ENCODE data around the gene LLCFC1.

Gene LLCFC1

DNA sequence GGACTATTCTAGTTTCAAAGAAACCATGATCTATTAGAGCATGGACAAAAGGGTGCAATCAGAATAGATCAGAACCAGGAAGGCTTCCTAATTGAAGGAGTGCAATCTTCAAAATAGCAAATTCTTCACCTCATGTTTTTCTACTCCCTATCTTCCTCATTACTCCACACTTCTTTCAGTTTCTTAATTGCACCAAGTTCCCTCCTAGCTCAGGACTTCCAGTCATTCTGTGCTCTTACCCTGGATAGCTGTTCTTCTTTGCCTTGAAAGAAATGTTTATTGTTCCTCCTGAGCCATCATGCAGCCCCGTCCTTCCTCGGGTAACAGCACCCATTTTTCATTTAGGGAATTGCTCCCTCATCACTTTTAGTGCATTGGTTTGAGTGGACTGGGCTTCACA, 28.8 kb upstream of the LLCFC1 start:
- DNase-seq = no peak

DNA sequence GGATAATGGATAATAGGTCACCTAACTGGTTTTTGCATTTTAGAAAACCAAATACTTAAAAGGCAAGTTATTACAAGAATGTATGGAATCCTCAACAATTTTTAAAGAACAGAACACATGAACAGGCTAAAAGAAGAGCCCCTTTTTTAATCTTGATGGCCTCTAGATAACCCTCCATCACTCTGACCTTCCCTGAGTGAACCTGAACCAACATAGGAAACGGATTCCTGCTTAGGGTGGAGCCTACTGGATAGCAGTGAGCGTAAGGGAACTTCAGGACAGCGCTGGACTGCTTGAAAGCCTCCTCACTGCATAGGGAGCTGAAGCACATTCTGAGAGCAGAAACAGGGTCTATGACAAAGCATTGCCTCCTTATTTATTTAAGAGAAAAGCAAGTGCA, 26.2 kb upstream of the LLCFC1 start:
- DNase-seq = no peak

DNA sequence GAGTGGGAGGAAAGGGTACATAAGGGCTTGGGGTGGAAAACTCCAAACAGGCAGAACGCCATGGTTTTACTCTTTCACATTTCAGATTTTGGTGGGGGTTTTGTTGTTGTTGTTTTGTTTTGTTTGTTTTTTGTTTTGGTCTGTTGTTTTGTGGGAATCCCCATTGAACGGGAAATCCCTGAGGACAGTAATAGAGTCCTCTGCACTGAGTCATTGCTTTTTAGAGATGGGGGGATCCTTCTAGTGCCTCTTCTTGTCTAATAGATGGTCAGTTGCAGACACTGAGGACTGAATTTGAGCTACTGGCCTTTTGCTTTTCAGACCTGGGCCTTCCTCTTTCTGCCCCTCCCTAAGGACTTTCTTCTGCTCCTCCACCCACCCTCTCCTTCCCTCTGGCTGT, 25.7 kb upstream of the LLCFC1 start:
- DNase-seq = no peak

DNA sequence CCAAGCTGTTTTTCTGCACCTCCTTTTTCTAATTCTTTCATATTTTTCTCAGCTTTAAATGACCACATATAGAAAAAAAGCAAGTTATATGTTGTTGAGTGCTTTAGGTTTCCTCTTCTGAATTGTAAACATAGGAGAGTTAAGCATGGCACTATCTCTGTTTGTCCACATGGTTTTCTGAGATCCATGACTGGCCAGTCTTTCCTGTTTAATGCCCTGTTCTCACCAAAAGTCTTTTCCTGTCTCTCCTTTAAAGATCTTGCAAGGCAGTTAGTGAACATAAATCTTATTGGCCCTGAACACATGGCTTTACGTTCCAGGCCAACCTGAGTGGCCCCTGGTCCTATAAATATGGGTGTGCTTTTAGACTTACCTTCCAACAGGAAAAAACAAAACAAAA, 25.2 kb upstream of the LLCFC1 start:
- DNase-seq = no peak

DNA sequence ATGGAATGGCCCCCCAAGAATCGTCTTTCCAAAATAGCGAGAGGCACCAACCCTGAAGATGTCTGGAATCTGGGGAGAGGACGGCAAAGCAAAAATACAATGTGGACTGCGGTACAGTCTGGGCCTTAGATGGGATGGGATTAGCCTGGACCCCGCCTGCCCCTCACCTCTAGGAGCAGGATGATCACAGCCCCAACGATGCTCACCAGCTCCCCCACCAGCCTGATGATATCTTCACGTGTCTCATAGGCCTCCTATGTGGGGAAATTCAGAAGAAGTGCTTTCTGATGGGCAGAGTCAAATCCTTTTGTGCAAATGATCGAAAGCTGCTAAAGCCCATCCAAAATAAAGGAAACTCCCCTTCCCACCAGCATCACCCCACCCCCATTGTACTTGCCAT, 24.0 kb upstream of the LLCFC1 start:
- no peak for DNase-seq

DNA sequence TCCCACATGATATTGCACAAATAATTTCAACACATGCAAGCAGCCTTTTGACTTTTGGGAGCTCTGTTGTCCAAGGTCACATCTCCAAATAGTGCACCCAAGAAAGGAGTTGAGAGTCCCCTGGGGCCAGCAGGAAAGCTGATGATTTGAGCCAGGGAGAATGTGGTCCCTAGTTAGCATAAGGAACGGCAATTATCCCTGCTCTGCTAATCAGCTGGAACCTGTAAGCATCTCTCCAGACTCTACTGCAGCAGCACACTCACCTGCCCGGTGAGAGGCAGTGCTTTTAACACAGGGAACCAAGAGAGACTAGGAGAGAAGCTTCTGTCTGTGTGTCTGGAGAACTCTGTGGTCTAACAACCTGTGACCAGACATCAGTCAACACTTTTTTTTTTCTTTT, 22.8 kb upstream of the LLCFC1 start:
- no peak for DNase-seq

DNA sequence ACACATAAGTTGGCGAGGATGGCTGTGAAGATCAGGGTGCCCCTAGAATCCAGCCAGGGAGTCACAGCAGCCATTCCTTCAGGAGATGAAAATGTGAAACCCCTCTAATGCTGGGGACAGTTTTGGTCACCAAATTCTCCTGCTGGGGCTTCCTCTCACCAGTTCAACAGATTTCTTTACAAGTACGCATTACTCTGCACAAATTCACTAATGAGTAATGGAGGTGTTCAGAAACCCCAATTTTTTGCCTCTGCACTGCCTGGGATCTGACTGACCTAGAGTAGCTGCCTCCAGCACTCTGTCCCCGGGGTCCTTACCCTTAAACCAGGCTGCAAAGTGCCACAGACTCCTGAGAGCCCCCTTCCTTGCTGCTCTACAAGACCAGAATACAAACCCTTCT, 21.8 kb upstream of the LLCFC1 start:
- DNase-seq = no peak

DNA sequence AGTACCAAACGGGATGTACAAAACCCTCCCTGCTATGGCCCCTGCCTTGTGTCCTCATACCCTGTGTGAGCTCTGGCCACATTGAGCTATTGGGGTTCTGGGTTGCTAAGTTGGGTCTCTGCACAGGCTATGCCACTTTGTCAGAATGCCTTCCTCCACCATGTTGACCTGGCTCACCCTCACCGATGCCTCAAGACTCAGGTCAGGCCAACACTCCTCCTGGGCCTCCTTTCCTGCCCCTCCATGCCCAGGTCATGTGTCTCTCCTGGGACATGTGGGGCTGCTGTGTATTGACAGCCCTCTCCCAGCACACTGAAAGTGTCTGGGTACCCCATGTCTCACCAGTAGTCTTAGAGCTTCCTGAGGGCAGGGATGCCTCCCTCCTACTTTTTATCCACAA, 20.4 kb upstream of the LLCFC1 start:
- DNase-seq = no peak

DNA sequence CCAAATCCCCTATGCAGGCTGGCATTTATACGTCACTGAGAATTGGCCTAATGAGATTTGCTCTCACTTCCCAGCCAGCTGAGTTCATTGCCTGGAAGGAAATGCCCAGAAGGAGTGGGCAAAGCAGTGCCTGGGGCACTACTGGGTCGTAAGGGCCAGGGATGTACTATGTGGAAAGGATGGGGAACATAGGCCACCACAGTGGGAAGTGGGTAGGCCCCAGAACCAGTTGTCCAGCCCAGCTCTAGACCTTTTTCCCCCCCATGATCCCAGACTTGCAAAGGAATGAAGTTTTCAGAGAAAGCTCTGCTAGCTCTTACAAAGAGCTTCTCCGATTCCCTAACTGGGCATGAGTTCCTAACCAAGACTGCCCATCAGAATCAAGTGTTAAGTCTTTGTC, 19.6 kb upstream of the LLCFC1 start:
- DNase-seq = peak; percentile 11

DNA sequence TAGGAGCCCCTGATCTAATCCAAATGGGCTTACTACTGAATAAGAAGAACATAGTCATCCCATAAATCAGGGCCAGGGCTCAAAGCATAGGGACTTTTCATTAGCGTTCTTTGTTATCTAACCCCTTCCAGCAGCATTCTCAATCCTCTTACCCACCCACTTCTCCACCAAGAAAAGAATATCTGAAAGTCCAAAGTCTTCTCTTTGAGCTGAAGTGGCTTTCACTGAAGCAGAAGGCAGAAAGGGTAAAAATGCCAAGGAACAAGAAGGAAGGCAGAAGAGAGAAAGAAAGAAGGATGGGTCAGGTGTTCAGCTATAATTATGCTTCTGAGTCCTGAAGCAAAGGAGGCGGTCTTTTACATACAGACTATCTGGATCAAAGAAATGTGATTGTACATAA, 15.9 kb upstream of the LLCFC1 start:
- DNase-seq = no peak

DNA sequence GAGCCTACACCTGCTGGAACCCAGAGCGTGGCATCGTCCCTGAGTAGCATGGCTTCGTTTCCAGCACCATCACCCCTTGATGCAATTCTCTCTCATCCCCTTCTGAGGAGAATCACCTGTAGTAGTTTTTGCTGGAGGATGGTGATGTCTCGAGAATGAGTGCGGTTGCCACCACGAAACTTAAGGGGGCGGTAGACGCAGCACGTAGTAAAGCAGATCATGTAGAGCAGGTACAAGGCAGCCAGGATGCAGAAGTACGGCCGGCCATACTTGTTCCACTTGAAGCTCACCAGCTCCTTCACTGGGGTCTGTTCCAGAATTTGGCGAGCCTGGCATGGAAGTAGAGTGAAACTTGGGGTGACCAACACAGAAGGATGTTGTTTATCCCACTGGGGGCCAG, 13.9 kb upstream of the LLCFC1 start:
- DNase-seq = no peak

DNA sequence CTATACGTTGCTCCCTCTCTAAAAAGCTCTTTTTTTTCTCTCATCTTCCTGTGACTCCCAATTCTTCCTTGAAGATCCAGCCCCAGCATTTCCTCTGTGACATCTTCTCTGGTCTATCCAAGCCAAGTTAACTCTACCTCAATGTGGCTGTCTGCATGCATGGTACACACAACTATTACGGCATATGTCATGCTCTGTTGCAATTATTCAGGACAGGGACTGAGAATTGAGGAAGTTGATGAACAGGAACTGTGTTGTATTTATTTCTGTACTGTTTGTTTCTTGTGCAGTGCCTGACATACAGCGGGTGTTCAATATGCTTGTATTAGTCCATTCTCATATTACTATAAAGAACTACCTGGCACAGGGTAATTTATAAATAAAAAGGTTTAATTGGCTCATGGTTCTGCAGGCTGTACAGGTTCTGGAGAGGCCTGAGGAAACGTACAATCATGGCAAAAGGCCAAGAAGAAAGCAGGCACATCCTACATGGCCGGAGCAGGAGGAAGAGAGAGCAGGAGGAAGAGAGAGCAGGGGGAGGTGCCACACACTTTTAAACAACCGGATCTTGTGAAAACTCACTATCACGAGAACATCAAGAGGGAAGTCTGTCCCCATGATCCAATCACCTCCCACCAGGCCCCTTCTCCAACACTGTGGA, 12.1 kb upstream of the LLCFC1 start:
- DNase-seq = no peak

DNA sequence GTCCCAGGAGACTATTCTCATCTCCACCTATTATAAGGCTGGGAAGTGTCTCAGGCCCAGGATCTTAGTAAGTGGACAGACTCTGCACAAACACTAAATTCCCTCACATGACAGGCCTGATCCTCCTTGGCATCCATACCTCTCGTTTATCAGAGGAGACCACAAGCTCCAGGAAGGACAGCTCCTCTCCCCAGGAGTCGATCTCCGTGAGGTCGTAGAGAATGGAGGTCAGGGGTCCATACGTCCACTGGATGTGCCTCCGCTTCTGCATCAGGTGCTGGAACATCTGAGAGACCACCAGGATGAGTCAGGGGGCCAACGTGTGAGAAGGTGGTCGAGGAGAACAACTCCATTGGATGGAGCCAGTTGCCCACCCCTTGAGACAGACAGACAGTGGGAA, 11.3 kb upstream of the LLCFC1 start:
- DNase-seq = no peak

DNA sequence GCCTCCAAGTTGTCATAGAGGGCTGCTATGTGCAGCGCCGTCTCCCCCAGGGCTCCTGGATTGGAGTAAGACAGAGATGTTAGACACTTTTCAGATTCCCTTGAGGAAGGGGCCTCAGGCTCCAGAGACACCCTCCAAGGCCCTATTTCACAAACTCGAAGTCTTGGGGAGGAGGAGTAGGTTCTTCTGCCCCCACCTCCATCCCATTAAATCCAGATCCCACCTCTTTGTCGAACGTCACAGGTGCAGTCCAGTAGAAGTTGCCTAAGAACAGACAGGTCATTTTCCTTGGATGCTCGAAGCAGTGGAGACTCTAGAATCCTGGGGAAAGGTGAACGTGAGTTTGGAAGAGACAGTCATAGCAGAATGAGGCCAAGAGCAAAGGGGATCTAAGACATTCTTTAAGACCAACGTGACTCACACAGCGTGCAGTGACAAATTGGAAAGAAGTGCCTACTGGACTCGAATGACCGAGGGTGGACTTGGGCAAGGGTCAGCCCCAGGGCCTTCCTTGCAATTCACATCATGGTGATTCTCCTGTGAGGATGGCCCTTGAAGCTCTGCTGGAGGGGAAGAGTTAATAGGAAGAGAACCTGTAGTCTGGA, 9.1 kb upstream of the LLCFC1 start:
- no peak for DNase-seq

DNA sequence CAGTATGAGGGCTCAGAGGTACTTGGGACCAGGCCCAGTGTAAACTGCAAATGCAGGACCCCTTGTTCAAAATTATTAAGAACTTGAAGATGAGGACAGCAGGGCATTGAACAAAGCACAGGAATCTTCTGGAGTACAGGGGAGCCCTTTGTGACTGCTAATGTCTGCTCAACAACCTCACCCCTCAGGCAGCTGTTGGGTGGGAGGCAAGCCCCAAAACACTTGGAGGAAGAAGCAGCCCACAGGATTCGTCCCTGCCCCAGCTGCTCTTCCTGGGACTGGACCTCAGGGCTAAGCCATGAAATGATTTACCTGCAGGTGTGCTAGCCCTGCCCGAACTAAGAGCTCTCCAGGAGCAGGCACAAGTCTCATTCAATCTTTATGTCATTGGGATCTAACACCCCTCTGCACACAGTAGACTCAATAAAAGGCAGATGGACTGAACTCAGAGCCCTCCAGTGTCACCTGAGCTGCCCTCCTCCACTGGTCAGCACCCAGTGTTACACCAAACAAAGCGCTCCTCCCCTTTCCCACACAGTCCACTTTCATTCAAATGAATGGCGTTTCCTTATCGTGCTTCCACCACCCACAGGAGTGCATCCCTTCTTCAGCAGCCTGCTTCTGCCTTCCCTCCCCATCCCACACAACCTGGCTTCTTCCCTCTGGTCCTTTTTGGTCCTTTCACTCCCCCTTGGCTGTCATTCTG, 6.7 kb upstream of the LLCFC1 start:
- no peak for DNase-seq

DNA sequence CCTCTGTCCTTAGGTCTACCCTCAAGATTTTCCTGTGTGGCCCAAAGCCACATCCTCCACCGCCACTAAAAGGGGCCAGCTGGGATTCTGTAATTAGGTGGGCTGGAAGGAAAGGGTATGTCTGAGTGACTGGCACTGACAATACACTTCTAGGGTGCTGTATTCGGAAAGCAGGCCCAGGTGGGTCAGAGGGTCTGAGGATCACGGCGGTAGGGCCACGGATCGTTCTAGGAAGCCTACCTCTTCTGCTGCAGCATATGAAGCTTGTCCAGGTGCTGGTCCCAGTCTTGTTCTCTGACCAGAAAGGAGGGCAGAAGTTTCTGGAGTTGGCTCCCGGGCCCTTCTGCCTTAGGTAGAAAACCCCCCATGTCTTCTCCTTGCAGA, 6.2 kb upstream of the LLCFC1 start:
- no peak for DNase-seq

DNA sequence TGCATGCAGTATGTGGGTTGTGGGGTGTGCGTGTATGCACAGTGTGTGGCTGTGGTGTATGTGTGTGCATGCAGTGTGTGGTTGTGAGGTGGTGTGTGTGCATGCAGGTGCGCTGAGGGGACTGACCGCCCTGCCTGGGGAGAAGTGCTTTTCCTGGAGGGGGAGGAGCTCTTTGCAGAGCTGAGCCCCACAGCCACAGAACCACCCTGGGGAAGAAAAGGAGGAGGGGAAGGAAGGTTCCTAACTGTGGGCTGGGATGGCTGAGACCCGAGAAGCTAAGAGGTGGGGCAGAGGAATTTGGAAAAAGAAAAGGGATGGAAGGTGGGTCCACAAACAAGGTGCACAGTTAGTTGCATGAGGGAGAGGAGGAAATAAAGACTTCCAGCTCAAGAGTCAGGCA, 5.7 kb upstream of the LLCFC1 start, which contains the start of gene TRPV5:
TSS of gene TRPV5 (minus strand) at position 123 of the 400 bp plus-strand sequence. CDS start 287 bp downstream, outside the sequence.
- DNase-seq = no peak

DNA sequence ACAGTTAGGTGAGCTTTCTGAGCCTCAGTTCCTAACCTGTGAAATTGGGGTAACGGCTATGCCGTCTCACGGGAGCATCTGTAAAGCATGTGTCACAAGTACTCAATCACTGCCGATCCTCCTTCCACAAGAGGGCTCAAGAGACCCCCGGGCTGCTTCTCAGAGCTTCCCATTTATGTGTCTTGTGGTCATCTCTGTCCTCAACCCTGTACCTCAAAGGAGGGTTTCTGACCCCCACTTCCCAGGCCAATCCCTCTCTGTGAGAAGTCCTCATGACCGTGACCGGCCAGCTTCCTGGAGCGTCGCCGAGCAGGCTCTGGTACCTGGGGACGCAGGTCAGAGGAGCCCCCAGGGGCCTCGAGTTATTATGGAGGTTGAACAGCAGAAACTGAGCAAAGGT, 5.2 kb upstream of the LLCFC1 start:
- DNase-seq = no peak

DNA sequence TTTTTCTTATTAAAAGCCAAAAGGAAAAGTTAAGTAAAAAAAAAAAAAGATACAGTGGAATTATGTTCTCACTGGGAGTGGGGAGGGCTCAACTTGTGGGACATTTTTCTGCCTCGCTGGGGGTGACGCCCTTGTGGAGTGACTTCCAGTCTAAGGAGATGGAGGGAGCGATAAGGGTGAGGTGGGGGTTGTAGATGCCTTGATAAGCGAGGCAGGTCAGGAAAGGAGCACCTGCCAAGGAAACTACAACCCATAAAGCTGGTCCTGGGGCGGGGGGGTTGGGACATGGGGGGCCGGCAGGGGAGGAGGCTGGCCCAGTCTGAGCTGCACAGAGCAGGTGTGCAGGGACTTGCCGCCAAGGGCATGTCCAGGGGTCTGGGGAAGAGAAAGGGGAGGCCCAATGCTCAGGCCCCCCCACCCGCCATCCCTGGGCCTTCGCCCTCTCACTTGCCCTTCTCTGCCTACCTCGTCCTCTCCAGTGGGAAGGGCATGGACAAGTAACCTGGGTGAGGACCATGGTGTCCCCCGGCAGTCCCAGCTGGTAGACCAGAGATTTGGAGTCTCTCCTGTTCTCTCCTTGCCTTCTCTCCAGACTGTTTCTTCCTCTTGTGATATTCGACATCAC, 3.2 kb upstream of the LLCFC1 start:
- no peak for DNase-seq

DNA sequence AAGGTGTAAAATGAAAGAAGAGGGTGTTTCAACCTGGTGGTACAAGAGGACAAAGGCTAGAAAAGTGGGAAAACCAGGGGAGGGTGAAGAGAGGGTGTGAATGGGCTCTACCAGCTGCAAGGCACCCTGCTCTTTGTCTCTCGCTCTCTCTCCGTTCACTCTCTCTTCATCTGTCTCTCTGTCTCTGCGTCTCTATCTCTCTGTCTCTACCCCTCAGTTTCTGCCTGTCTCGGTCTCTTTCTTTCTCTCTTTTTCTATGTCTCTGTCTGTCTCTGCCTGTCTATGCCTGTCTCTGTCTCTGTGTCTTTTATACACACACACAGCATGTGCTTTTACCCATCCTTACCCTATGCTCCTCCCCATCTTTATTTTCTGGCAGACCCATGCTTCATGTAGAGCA, 673 bp upstream of the LLCFC1 start:
- DNase-seq = no peak

DNA sequence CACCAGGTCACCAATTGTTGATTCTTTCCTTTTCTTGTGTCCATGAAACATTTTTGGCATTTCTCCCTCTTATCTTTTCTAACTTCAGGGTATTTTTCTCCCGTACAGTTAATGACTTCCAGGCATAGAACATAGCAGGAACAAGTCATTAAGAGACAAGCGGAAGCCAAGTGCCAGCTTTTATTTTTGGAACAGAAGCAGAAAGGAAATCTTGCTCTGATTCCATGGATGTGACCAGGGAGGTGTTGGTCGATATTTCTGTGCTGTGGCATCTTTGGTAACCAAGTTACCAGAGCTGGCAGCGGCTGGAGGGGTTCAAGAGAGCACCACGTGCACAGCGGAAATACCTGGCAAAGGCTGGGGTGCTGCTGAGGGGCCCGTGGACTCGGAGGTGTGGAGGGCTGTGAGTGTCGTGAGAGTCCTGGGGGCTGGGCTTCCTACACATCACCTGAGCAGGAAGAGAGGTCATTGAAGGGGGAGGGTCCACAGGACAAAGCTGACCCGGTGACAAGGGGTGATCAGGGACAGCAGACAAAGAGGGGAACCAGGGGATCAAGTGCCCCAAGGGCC, 1.8 kb downstream of the LLCFC1 start:
- DNase-seq = no peak

DNA sequence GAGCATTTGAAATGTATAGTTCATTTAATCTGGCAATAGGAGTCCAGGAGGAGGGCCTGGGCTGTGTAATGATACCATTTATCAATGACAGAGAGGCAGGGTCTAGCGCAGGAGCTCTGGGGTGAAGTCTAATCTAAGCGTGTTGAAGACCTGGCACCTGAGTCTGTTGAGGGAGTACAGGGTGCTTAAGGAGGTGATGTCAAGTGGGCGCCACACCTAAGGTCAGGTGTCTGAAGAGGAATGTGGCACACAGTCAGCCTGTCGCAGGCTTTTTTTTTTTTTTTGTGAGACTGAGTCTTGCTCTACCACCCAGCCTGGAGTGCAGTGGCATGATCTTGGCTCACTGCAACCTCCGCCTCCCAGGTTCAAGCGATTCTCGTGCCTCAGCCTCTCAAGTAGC, 2.3 kb downstream of the LLCFC1 start:
- DNase-seq = no peak

DNA sequence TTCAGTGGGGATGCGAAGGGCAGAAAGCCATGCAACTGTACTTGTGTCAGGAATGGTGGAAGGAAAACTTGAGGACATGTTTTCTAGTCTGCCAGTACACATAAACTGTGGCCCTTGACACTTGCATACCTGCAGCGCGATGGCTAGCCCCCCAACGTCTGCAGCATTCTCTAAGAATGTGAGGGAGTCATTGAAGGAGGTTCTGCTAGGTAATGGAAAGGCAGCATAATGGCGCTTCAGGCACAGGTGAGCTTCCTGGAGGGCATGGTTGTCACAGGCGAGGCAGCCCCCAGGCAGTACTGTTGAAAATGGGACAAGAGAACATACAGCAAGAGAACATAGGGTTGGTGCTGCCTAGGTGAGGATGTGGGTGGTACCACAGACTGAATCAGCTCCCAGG, 3.5 kb downstream of the LLCFC1 start:
- no peak for DNase-seq
